ACC112 (cell line): ENCODE data around the gene DUSP2.

Experiments used
- H2AFZ ChIP-seq: fragments of 200-600 bp; sonication (generic); one replicate; pipeline ENCODE4 v1.6.0; 2017; ENCODE audit warnings: antibody characterized with exemption, low read length; ENCODE audit not compliant: unreplicated experiment
- H3K27ac ChIP-seq: fragments of 200-600 bp; sonication (generic); 2 replicates; pipeline ENCODE4 v1.5.1; 2014; ENCODE audit warnings: low read depth, mild to moderate bottlenecking, antibody characterized with exemption, low read length, moderate library complexity
- H3K27me3 ChIP-seq: fragments of 200-600 bp; sonication (generic); 2 replicates; pipeline ENCODE4 v1.6.1; 2014; ENCODE audit warnings: mild to moderate bottlenecking, antibody characterized with exemption, low read length, moderate library complexity, mixed read lengths; ENCODE audit not compliant: insufficient read depth
- H3K36me3 ChIP-seq: fragments of 200-600 bp; sonication (generic); 2 replicates; pipeline ENCODE4 v1.6.1; 2016; ENCODE audit warnings: mild to moderate bottlenecking, antibody characterized with exemption, low read length, moderate library complexity, mixed read lengths; ENCODE audit not compliant: insufficient read depth
- H3K4me1 ChIP-seq: fragments of 200-600 bp; sonication (generic); one replicate; pipeline ENCODE4 v1.6.1; 2016; ENCODE audit warnings: low read length, mixed read lengths; ENCODE audit not compliant: insufficient read depth, unreplicated experiment, control insufficient read depth
- H3K4me3 ChIP-seq: fragments of 200-600 bp; sonication (generic); 2 replicates; pipeline ENCODE4 v1.5.1; 2014; ENCODE audit warnings: mild to moderate bottlenecking, low read depth, low read length
- H3K79me2 ChIP-seq: fragments of 200-600 bp; sonication (generic); one replicate; pipeline ENCODE4 v1.6.0; 2016; ENCODE audit warnings: low read length; ENCODE audit not compliant: control insufficient read depth, unreplicated experiment, insufficient read depth

The DUSP2 gene

DNA sequence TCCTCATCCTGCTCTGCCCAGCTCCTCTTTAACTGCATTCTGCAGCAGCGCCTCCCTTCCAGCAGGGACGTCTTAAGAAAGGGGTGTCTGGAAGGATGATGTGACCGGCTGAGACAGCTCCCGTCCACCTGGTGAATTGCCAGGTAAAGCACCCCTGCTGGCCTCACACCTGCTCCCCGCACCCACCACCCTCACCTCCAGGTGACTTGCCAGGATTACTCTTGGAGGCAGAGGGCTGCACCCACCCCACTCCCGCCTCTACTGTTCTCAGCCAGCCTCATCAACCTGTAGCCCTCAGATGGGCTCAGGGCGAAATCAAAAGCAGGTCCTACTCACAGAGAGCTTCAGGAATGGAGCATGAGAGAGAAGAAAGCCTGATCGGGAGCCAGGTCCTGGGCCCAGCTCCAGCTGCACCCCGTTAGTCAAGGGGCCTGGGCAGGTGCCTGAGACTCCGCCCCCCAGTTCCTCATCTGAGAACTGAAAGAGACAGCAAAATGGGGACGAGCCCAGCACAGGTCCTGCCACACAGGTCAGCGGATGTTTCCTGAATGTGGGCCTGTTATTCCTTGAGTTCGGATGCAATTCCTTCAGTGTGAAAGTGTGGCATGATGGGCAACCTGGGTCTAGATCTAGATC, 34.5 kb downstream of the DUSP2 start:
- Histone ChIP-seq H3K36me3 (no peaks in the 10 kb centered on the region), H3K4me1 (no peaks in the 10 kb centered on the region), H3K27ac (no peak overlapping the region), H3K27me3 (peaks cover 32% of the 10 kb centered on the region), H3K4me3 (no peak overlapping the region), H2AFZ (no peak overlapping the region), H3K79me2 (no peaks in the 10 kb centered on the region)

DNA sequence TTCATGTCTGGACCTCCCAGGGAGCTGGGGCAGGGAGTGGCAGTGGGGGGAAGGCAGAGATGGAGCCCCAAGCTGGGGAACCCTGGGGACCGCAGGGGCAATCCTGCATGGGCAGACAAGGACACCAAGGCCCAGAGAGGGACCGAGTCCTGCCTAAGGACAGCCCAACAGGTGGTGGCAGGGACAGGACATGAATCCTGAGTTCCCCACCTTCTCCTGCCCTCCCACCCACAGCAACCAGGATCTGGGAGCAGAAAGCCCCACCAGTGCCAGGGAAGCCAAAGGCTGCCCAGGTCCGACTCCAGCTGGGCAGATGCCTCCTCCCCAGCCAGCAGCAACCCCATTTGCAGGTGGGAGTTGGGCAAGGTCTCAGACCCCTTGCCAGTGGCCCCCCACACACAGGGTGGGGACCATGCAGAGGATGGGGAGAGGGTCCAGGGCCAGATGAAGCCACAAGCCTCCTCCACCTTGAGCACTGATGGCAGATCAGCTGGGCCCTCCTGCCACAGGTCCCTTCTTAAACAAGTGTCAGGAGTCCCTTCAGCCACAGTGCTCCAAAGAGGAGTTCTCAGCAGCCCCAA, 35.2 kb downstream of the DUSP2 start:
- peaks cover 25% of the 10 kb centered on the region for H3K27me3 ChIP-seq
- H2AFZ ChIP-seq = no peak overlapping the region
- no peak overlapping the region for H3K27ac ChIP-seq
- no peaks in the 10 kb centered on the region for H3K4me1 ChIP-seq
- no peaks in the 10 kb centered on the region for H3K79me2 ChIP-seq
- no peak overlapping the region for H3K4me3 ChIP-seq
- no peaks in the 10 kb centered on the region for H3K36me3 ChIP-seq

DNA sequence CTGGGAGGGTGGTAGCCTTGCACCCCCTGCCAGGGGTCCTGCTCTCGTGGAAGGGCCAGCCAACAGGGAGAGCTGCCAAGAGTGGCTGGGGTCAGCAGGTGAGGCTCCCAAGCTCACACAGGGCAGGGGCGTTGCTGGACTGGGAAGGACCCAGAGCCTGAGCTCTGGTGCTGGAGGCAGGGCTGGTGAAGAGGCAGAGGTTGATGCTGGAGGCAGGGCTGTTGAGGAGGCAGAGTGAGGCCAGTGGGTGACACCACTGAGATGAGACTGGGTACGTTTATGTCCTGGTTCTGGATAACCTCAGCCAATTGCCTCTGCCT, 35.9 kb downstream of the DUSP2 start:
- peaks cover 23% of the 10 kb centered on the region for H3K27me3 ChIP-seq
- no peak overlapping the region for H3K27ac ChIP-seq
- H3K4me3 ChIP-seq = no peak overlapping the region
- H3K36me3 ChIP-seq = no peaks in the 10 kb centered on the region
- H3K79me2 ChIP-seq = no peaks in the 10 kb centered on the region
- H3K4me1 ChIP-seq = no peaks in the 10 kb centered on the region
- H2AFZ ChIP-seq = no peak overlapping the region

DNA sequence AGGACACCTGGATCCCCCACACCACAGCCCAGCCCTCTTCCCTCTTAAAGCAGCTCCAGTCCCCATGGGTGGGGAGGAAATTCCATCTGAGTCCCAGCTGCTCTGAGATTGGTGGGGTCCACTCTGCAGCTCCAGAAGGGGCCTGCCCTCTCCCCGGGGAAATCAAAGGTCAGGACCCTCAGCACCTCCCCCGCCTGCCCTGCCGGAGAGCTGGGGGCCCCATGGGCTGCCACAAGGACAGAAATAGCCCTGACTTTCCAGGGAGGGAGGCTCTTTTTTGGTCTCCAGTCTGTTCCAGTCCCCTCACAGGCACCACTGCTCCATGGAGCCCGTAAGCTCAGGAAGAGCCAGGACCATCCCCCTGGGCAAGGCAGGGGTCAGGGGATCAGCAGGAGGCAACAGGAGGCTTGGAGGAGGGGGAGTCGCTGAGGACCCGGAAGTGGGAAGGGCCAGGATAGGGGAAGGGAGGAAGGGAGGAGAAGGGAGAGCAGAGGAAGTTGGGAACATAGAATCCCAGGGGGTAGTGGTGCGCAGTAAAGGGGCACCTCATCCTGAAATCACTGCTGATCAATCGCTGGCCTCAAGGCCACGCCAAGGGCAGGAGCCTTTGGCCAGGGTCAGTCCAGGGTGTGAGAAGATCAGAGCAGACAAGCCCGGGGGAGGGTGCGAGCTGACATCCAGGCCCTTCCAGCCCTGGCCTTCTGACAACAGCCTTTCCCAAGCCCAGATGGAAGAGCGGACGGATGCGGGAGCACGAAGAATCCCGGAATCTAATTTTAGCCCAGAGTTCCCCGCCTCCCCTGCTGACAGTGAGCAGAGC, 36.5 kb downstream of the DUSP2 start:
- Histone ChIP-seq H3K79me2 (no peaks in the 10 kb centered on the region), H3K27ac (no peak overlapping the region), H3K4me1 (no peaks in the 10 kb centered on the region), H3K4me3 (no peak overlapping the region), H3K36me3 (no peaks in the 10 kb centered on the region), H3K27me3 (peaks cover 23% of the 10 kb centered on the region), H2AFZ (no peak overlapping the region)

DNA sequence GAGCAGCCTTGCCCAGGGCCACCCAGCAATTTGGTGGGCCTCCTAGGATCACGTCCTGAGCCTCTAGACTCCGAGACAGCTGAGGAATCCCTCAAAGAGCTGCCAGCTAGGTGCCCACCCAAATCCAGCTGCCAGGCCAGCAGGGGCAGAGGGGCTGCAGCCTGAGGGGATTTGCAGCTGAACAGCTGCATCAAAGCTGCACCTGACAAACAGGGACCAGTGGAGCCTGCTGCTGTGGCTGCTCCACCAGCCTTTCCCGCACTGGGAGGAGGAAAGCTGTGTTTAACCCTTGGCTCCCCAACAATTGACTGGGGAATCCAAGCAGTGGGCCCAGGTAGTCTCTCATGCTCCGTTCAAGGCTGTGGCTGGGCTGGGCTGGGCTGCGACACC, 37.1 kb downstream of the DUSP2 start:
- Histone ChIP-seq H3K27ac (no peak overlapping the region), H3K4me3 (no peak overlapping the region), H2AFZ (no peak overlapping the region), H3K4me1 (no peaks in the 10 kb centered on the region), H3K36me3 (no peaks in the 10 kb centered on the region), H3K27me3 (peaks cover 23% of the 10 kb centered on the region), H3K79me2 (no peaks in the 10 kb centered on the region)

DNA sequence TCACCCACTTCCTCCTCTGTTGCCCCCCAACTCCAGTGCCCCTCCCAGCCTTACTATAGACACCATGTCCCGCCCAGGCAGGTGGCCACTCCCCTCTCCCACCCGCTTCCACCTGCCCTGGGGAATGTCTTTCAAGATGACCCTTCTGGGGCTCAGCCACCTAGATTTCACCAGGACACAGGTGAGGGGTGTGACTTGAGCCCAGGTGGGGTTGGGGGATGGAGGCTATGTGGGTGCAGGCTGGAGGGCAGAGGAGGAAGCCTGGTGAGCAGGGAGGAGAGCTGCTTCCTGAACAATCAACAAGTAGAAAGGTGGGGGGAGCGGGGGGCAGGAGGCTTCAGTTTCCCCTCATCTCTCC, 37.6 kb downstream of the DUSP2 start:
- no peak overlapping the region for H2AFZ ChIP-seq
- no peaks in the 10 kb centered on the region for H3K36me3 ChIP-seq
- H3K4me3 ChIP-seq = no peak overlapping the region
- peaks cover 23% of the 10 kb centered on the region for H3K27me3 ChIP-seq
- no peaks in the 10 kb centered on the region for H3K4me1 ChIP-seq
- no peaks in the 10 kb centered on the region for H3K79me2 ChIP-seq
- no peak overlapping the region for H3K27ac ChIP-seq

DNA sequence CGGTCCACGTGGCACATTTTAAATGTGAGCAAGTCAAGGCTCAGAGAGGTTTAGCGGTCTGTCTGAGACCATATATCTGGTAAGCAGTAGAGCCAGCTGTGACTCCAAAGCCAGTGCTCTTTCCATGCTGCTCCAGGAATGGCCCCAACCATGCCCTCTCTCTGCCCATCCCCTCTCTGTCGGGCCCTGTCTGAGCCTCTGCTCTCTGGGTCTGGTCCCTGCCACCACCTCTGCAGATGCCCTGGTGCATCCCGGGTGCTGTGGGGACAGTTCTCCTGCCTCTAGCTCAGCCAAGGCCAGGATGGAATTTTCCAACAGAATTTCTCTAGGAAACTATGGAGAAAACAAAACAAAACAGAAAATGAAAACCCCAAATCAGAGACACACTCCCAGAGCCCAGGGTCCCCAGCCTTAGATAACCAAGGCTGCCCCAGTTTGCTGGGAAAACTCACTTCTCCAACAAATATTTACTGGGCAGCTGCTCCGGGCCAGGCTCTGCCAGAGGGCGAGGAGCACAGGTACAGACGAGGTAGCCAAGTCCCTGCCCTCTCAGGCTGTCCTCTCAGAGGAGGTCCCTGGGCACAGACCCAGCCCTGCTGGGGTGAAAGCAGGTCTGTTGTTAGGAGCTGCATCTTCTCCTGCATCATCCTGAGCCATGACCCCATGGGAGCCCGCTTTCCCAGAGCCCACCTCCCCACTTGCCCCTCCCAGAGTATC, 38.1 kb downstream of the DUSP2 start:
- peaks cover 23% of the 10 kb centered on the region for H3K27me3 ChIP-seq
- H3K27ac ChIP-seq = no peak overlapping the region
- H2AFZ ChIP-seq = no peak overlapping the region
- no peaks in the 10 kb centered on the region for H3K36me3 ChIP-seq
- no peaks in the 10 kb centered on the region for H3K79me2 ChIP-seq
- no peak overlapping the region for H3K4me3 ChIP-seq
- H3K4me1 ChIP-seq = no peaks in the 10 kb centered on the region

DNA sequence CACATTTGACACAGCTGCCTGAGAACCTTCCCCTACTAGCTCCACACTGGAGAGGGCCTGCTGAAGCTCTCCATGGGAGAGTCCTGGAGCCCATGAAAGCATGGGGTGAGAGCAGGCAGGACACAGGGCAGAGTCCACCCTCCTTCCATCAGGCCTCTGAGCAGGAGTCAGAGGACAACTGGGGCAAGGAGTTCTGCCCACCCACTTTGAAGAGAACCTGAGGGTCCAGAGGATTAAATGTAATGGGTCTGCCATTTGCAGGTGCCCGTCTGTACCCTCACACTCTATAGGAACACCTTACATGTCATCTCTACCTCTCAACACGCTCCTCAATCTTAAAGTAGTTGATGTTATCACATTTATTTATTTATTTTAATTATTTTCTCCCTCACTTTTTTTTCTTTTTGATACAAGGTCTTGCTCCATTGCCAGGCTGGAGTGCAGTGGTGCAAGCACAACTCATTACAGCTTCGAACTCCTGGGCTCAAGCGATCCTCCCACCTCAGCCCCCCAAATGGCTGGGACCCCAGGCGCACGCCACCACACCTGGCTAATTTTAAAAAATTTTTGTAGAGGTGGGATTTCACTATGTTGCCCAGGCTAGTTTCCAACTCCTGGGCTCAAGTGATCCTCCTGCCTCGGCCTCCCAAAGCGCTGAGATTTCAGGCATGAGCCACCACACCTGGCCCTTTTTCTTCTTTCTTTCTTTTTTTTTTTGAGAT, 39.1 kb downstream of the DUSP2 start:
- H3K4me1 ChIP-seq = no peaks in the 10 kb centered on the region
- no peaks in the 10 kb centered on the region for H3K36me3 ChIP-seq
- H3K27me3 ChIP-seq = peaks cover 23% of the 10 kb centered on the region

DNA sequence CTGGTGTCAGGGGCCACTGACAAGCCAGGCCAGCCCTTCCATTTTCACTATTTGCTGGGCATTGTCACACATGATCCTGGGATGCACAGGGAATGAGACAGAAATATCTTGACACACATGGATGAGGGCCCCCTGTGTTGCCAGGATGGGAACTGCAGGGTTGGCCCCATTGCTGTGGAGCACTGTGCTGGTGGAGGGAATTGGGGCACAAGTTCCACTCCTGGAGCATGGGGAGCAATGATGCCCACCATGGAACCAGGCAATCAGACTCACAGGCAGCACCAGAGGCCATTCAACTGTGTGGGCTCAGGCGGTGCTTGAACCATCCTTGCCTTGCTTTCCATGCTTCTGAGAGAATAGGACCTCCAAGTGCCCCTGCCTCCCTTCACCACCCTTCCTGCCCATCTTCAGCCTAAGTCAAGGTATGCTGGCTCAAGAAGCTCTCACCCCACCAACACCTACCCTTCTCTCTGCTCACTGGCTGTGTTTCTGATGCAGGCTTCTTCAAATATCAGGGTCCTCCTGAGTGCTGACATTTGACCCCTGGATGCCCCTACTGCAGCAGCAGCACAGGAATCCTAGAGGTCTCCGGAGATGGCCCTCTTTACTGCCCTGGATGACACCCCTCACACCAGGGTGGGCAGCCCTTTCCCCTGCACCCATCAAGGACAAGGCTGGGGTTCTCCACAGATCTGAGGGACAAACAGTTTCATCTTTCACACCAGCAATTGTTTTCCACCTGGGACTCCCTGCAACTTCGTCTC, 39.9 kb downstream of the DUSP2 start:
- Histone ChIP-seq H3K79me2 (no peaks in the 10 kb centered on the region), H3K4me1 (no peaks in the 10 kb centered on the region)

More for the DNA sequence above, 39.1 kb downstream of the DUSP2 start:
- no peak overlapping the region for H2AFZ ChIP-seq
- H3K4me3 ChIP-seq = no peak overlapping the region
- H3K79me2 ChIP-seq = no peaks in the 10 kb centered on the region
- H3K27ac ChIP-seq = no peak overlapping the region

DNA sequence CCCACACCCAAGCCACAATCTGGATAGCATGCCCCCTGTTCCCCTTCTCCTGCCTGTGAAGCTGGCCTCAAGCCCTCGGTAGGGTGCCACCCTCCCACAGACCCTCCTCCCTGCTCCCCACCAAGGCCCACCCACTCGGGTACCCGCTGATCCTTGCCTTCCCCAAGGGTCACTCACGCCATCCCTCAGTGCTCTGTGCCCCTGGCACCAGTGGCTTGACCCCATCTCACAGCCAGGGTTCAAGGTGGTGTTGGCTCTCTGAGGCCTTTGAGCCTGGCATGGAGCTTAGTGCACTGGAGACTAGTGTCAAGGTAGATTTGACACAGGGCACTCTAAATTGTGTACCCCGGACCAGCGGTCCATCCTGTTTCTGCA, 40.8 kb downstream of the DUSP2 start:
- no peak overlapping the region for H3K4me3 ChIP-seq
- peaks cover 12% of the 10 kb centered on the region for H3K27me3 ChIP-seq
- H3K4me1 ChIP-seq = no peaks in the 10 kb centered on the region
- no peaks in the 10 kb centered on the region for H3K36me3 ChIP-seq
- H2AFZ ChIP-seq = no peak overlapping the region
- H3K27ac ChIP-seq = no peak overlapping the region
- H3K79me2 ChIP-seq = no peaks in the 10 kb centered on the region

More for the DNA sequence above, 39.9 kb downstream of the DUSP2 start:
- H3K4me3 ChIP-seq = no peak overlapping the region
- H3K27me3 ChIP-seq = peaks cover 17% of the 10 kb centered on the region
- no peaks in the 10 kb centered on the region for H3K36me3 ChIP-seq
- H2AFZ ChIP-seq = no peak overlapping the region
- H3K27ac ChIP-seq = no peak overlapping the region
